HCT116 (cell line): Measurements from ENCODE around the gene TMEM30A. TPM values are rescaled to one million over a fixed set of nuclear protein-coding genes. Genes with fewer than 3 reads are reported as not detected.

Experiments used
- ATAC-seq: fragments of 200-7000 bp; cut with Tn5 transposase; 2 replicates; pipeline ENCODE4 v1.9.1; 2020; ENCODE audit warnings: mild to moderate bottlenecking, moderate library complexity
- BruUV-seq: library from RNA; stranded (reverse); fragments of 400-500 nt; replicated peaks from 2 replicates; lab custom pipeline; 2021; lab: Mats Ljungman, UMichigan
- CTCF ChIA-PET: fragments of 300-600 bp; sonication (Branson Sonifier 250); formaldehyde crosslinking; loops from one replicate; lab custom pipeline; 2021; ENCODE audit warnings: antibody characterized with exemption; lab: Charles Lee
- POLR2A ChIA-PET: fragments of 300-600, 350-600 bp; sonication (Branson Sonifier 250); formaldehyde crosslinking; loops from one replicate; lab custom pipeline; 2021; ENCODE audit warnings: antibody characterized with exemption; lab: Charles Lee
- RAD21 ChIA-PET, 2 experiments: fragments of 300-600 bp; sonication (Branson Sonifier 250); formaldehyde crosslinking; loops; one replicate each; lab custom pipeline; 2023; ENCODE audit warnings: low total read pairs in 2 of 2; ENCODE audit not compliant: uncharacterized antibody in 2 of 2, unreplicated experiment in 2 of 2, low non-redundant PET in 1 of 2; lab: Charles Lee
- DNase-seq: peaks from one replicate; pipeline ENCODE4 v3.0.0-alpha.2; 2010; ENCODE audit warnings: low read depth, low spot score
- H2AFZ ChIP-seq: fragments of 200-600 bp; shearing (Covaris generic), sonication (generic); 2 replicates; pipeline ENCODE4 v1.6.1; 2017; ENCODE audit warnings: low read depth, mixed run types, mixed read lengths, antibody characterized with exemption, low read length; ENCODE audit not compliant: poor library complexity, severe bottlenecking
- H3K27ac ChIP-seq: 2 replicates; pipeline ENCODE4 v1.5.1; 2012; ENCODE audit warnings: low read depth, low read length
- H3K27me3 ChIP-seq: fragments of 200-600 bp; sonication (generic); 2 replicates; pipeline ENCODE4 v1.6.1; 2016; ENCODE audit warnings: mixed run types, low read length, mixed read lengths; ENCODE audit not compliant: insufficient read depth
- H3K36me3 ChIP-seq, 2 experiments: fragments of 200-500 bp in 1 of 2; fragments of 200-600 bp in 1 of 2; sonication (Bioruptor generic) in 1 of 2; sonication (generic) in 1 of 2; 2 replicates each; pipeline versions ENCODE4 v1.5.1 to v1.6.1; 2014 to 2016; ENCODE audit warnings: low read length in 2 of 2, inconsistent platforms in 1 of 2, mixed read lengths in 1 of 2, mixed run types in 1 of 2; ENCODE audit not compliant: insufficient read depth in 2 of 2, control insufficient read depth in 1 of 2
- H3K4me1 ChIP-seq, 2 experiments: fragments of 200-600 bp in 1 of 2; sonication (generic) in 1 of 2; 2 replicates each; pipeline versions ENCODE4 v1.5.1 to v1.6.1; 2012 to 2017; ENCODE audit warnings: low read length in 2 of 2, inconsistent platforms in 1 of 2, mild to moderate bottlenecking in 1 of 2, mixed read lengths in 1 of 2, mixed run types in 1 of 2, moderate library complexity in 1 of 2; ENCODE audit not compliant: insufficient read depth in 2 of 2, control insufficient read depth in 1 of 2
- H3K4me2 ChIP-seq: fragments of 200-600 bp; sonication (generic); 2 replicates; pipeline ENCODE4 v1.6.1; 2017; ENCODE audit warnings: mixed run types, low read length, mixed read lengths
- H3K4me3 ChIP-seq, 2 experiments: fragments of 200-600 bp in 1 of 2; sonication (generic) in 1 of 2; replicated peaks in 1 of 2; 2 replicates each; pipeline ENCODE4 v1.5.1; 2011 to 2016; ENCODE audit warnings: low read length in 2 of 2, control low read depth in 1 of 2, low read depth in 1 of 2, mild to moderate bottlenecking in 1 of 2, mixed read lengths in 1 of 2, mixed run types in 1 of 2
- H3K79me2 ChIP-seq: fragments of 200-600 bp; sonication (generic); 2 replicates; pipeline ENCODE4 v1.6.1; 2017; ENCODE audit warnings: mild to moderate bottlenecking, mixed run types, low read length, moderate library complexity, mixed read lengths; ENCODE audit not compliant: insufficient read depth
- H3K9ac ChIP-seq: fragments of 200-600 bp; sonication (generic); 2 replicates; pipeline ENCODE4 v1.6.1; 2016; ENCODE audit warnings: low read length, mixed read lengths
- H3K9me2 ChIP-seq: fragments of 200-600 bp; sonication (generic), shearing (Covaris generic); 2 replicates; pipeline ENCODE4 v1.6.1; 2017; ENCODE audit warnings: mixed run types, mild to moderate bottlenecking, moderate library complexity; ENCODE audit not compliant: insufficient read depth
- H3K9me3 ChIP-seq, 2 experiments: fragments of 200-500 bp in 1 of 2; fragments of 200-600 bp in 1 of 2; sonication (Bioruptor generic) in 1 of 2; sonication (generic) in 1 of 2; 2 replicates each; pipeline ENCODE4 v1.6.1; 2014 to 2017; ENCODE audit warnings: low read length in 2 of 2, mixed read lengths in 2 of 2, inconsistent platforms in 1 of 2, low read depth in 1 of 2, mild to moderate bottlenecking in 1 of 2, mixed run types in 1 of 2, moderate library complexity in 1 of 2; ENCODE audit not compliant: control insufficient read depth in 1 of 2, insufficient read depth in 1 of 2
- H4K20me1 ChIP-seq: fragments of 200-600 bp; sonication (generic), shearing (Covaris generic); 2 replicates; pipeline ENCODE4 v1.6.1; 2017; ENCODE audit warnings: mixed run types, mild to moderate bottlenecking, moderate library complexity; ENCODE audit not compliant: insufficient read depth
- ATF3 ChIP-seq: IDR thresholded peaks from 2 replicates; pipeline ENCODE4 v1.6.1; 2012
- CBX3 ChIP-seq: IDR thresholded peaks from 2 replicates; pipeline ENCODE4 v1.6.1; 2012; ENCODE audit warnings: low read depth
- CTCF ChIP-seq, 3 experiments: fragments of 200-600 bp in 1 of 3; sonication (generic) in 1 of 3; IDR thresholded peaks in 2 of 3; conservative IDR thresholded peaks in 1 of 3; 2 replicates each; pipeline ENCODE4 v1.5.1; 2012 to 2017; ENCODE audit warnings: low read depth in 2 of 3, low read length in 2 of 3, antibody characterized with exemption in 1 of 3, borderline replicate concordance in 1 of 3, control low read depth in 1 of 3, mild to moderate bottlenecking in 1 of 3, mixed read lengths in 1 of 3, mixed run types in 1 of 3, moderate library complexity in 1 of 3; ENCODE audit not compliant: insufficient read depth in 1 of 3
- EGR1 ChIP-seq: IDR thresholded peaks from 2 replicates; pipeline ENCODE4 v1.6.1; 2012; ENCODE audit warnings: low read depth
- ELF1 ChIP-seq: IDR thresholded peaks from 2 replicates; pipeline ENCODE4 v1.6.1; 2012; ENCODE audit warnings: low read depth, borderline replicate concordance
- EZH2 ChIP-seq: fragments of 200-600 bp; sonication (generic); IDR thresholded peaks from 2 replicates; pipeline ENCODE4 v1.6.1; 2017; ENCODE audit warnings: antibody characterized with exemption, mixed run types
- EZH2phosphoT487 ChIP-seq: fragments of 200-600 bp; IDR thresholded peaks from 2 replicates; pipeline ENCODE4 v1.6.1; 2018; ENCODE audit warnings: antibody characterized with exemption, borderline replicate concordance
- FOSL1 ChIP-seq: IDR thresholded peaks from 2 replicates; pipeline ENCODE4 v1.6.1; 2012; ENCODE audit warnings: low read depth
- JUND ChIP-seq: IDR thresholded peaks from 2 replicates; pipeline ENCODE4 v1.6.1; 2012
- MAX ChIP-seq: IDR thresholded peaks from 2 replicates; pipeline ENCODE4 v1.6.1; 2012
- POLR2A ChIP-seq: IDR thresholded peaks from 2 replicates; pipeline ENCODE4 v1.7.0; 2011; ENCODE audit warnings: borderline replicate concordance; ENCODE audit not compliant: insufficient read depth, insufficient read length; ENCODE audit errors: extremely low read depth
- REST ChIP-seq: IDR thresholded peaks from 2 replicates; pipeline ENCODE4 v1.6.1; 2012; ENCODE audit warnings: low read depth
- SIN3A ChIP-seq: IDR thresholded peaks from 2 replicates; pipeline ENCODE4 v1.6.1; 2012; ENCODE audit warnings: low read depth
- SP1 ChIP-seq: IDR thresholded peaks from 2 replicates; pipeline ENCODE4 v1.6.1; 2012; ENCODE audit warnings: low read depth
- SRF ChIP-seq: IDR thresholded peaks from 2 replicates; pipeline ENCODE4 v1.6.1; 2012; ENCODE audit warnings: low read depth
- YY1 ChIP-seq: IDR thresholded peaks from 2 replicates; pipeline ENCODE4 v1.6.1; 2011; ENCODE audit warnings: low read length, low read depth, moderate library complexity, mild to moderate bottlenecking; ENCODE audit not compliant: insufficient replicate concordance; ENCODE audit errors: extremely low read depth
- ZBTB33 ChIP-seq: IDR thresholded peaks from 2 replicates; pipeline ENCODE4 v1.6.1; 2011; ENCODE audit warnings: mild to moderate bottlenecking, low read length, moderate library complexity; ENCODE audit not compliant: insufficient replicate concordance; ENCODE audit errors: extremely low read depth
- ZFX ChIP-seq: fragments of 450-650 bp; IDR thresholded peaks from 2 replicates; pipeline ENCODE4 v1.6.1; 2017
- ZNF274 ChIP-seq: fragments of 200-500 bp; sonication (Bioruptor generic); IDR thresholded peaks from 2 replicates; pipeline ENCODE4 v1.6.1; 2014; ENCODE audit warnings: mild to moderate bottlenecking, low read depth, low read length, inconsistent platforms
- intact Hi-C: fragments of 100-400 bp; cut with micrococcal nuclease; formaldehyde crosslinking; loops from 2 replicates; pipeline ENCODE4 v1.10.0; 2022
- total RNA-seq: library from RNA; stranded (reverse); gene quantifications from one replicate; pipeline ENCODE4 v1.2.1, GENCODE V29; 2021; ENCODE audit not compliant: unreplicated experiment

TMEM30A gene
- total RNA-seq, 1 experiment from 2014 or later, result 73.4 TPM

GRCh38 chr6:75215291-75215690, 69.3 kb downstream of the TMEM30A start:
- no TSS peak for BruUV-seq
- no peak overlapping the region for H2AFZ ChIP-seq
- H3K9me2 ChIP-seq, result no peaks in the 10 kb centered on the region

More at GRCh38 chr6:75215291-75215690, 69.3 kb downstream of the TMEM30A start:
- Histone ChIP-seq H3K4me2 (no peak overlapping the region), H3K27ac (no peak overlapping the region), H3K9ac (no peak overlapping the region), H3K27me3 (no peaks in the 10 kb centered on the region), H3K79me2 (no peaks in the 10 kb centered on the region), H4K20me1 (no peaks in the 10 kb centered on the region), H3K4me1 (peaks cover 0 to 7% of the 10 kb centered on the region in 2 experiments; a peak in 2 of 4 replicates), H3K9me3 (no peaks in the 10 kb centered on the region), H3K4me3 (no peak overlapping the region), H3K36me3 (no peaks in the 10 kb centered on the region)
- ATAC-seq, result no peak
- ChIA-PET RAD21 (no interaction called here), POLR2A (no interaction called here), CTCF (no interaction called here)
- TF ChIP-seq JUND (no peak), YY1 (no peak), SIN3A (no peak), SP1 (no peak), CTCF (IDR thresholded peaks at IDR 0.05 in 2 of 3, conservative IDR thresholded peaks at IDR 0.05 in 1 of 3; ENCODE audit: borderline replicate concordance in 1 of 3, insufficient read depth in 1 of 3, low read depth in 2 of 3, low read length in 2 of 3) (no peak), FOSL1 (no peak), ZNF274 (no peak), ATF3 (no peak), ZBTB33 (no peak), EZH2 (no peak), POLR2A (no peak), CBX3 (no peak), MAX (no peak), SRF (no peak), ELF1 (no peak), REST (no peak), ZFX (no peak), EGR1 (no peak), EZH2phosphoT487 (no peak)
- intact Hi-C loops, result no loop called here
- DNase-seq, result no peak
